HCT116 (cell line): ENCODE results near the gene UBE2R2. TPM values are rescaled to one million over a fixed set of nuclear protein-coding genes. Genes with fewer than 3 reads are reported as not detected.
"Not testable (repeated sequence)": the region's sequence is repeated elsewhere in the genome, so short reads cannot be mapped to it uniquely, and the experiment has no call there.

Experiments used
- ATAC-seq: fragments of 200-7000 bp; cut with Tn5 transposase; 2 replicates; pipeline ENCODE4 v1.9.1; 2020; ENCODE audit warnings: mild to moderate bottlenecking, moderate library complexity
- BruUV-seq: library from RNA; stranded (reverse); fragments of 400-500 nt; replicated peaks from 2 replicates; lab custom pipeline; 2021; lab: Mats Ljungman, UMichigan
- CTCF ChIA-PET: fragments of 300-600 bp; sonication (Branson Sonifier 250); formaldehyde crosslinking; loops from one replicate; lab custom pipeline; 2021; ENCODE audit warnings: antibody characterized with exemption; lab: Charles Lee
- POLR2A ChIA-PET: fragments of 300-600, 350-600 bp; sonication (Branson Sonifier 250); formaldehyde crosslinking; loops from one replicate; lab custom pipeline; 2021; ENCODE audit warnings: antibody characterized with exemption; lab: Charles Lee
- RAD21 ChIA-PET, 2 experiments: fragments of 300-600 bp; sonication (Branson Sonifier 250); formaldehyde crosslinking; loops; one replicate each; lab custom pipeline; 2023; ENCODE audit warnings: low total read pairs in 2 of 2; ENCODE audit not compliant: uncharacterized antibody in 2 of 2, unreplicated experiment in 2 of 2, low non-redundant PET in 1 of 2; lab: Charles Lee
- DNase-seq: peaks from one replicate; pipeline ENCODE4 v3.0.0-alpha.2; 2010; ENCODE audit warnings: low read depth, low spot score
- H2AFZ ChIP-seq: fragments of 200-600 bp; shearing (Covaris generic), sonication (generic); 2 replicates; pipeline ENCODE4 v1.6.1; 2017; ENCODE audit warnings: low read depth, mixed run types, mixed read lengths, antibody characterized with exemption, low read length; ENCODE audit not compliant: poor library complexity, severe bottlenecking
- H3K27ac ChIP-seq: 2 replicates; pipeline ENCODE4 v1.5.1; 2012; ENCODE audit warnings: low read depth, low read length
- H3K27me3 ChIP-seq: fragments of 200-600 bp; sonication (generic); 2 replicates; pipeline ENCODE4 v1.6.1; 2016; ENCODE audit warnings: mixed run types, low read length, mixed read lengths; ENCODE audit not compliant: insufficient read depth
- H3K36me3 ChIP-seq, 2 experiments: fragments of 200-500 bp in 1 of 2; fragments of 200-600 bp in 1 of 2; sonication (Bioruptor generic) in 1 of 2; sonication (generic) in 1 of 2; 2 replicates each; pipeline versions ENCODE4 v1.5.1 to v1.6.1; 2014 to 2016; ENCODE audit warnings: low read length in 2 of 2, inconsistent platforms in 1 of 2, mixed read lengths in 1 of 2, mixed run types in 1 of 2; ENCODE audit not compliant: insufficient read depth in 2 of 2, control insufficient read depth in 1 of 2
- H3K4me1 ChIP-seq, 2 experiments: fragments of 200-600 bp in 1 of 2; sonication (generic) in 1 of 2; 2 replicates each; pipeline versions ENCODE4 v1.5.1 to v1.6.1; 2012 to 2017; ENCODE audit warnings: low read length in 2 of 2, inconsistent platforms in 1 of 2, mild to moderate bottlenecking in 1 of 2, mixed read lengths in 1 of 2, mixed run types in 1 of 2, moderate library complexity in 1 of 2; ENCODE audit not compliant: insufficient read depth in 2 of 2, control insufficient read depth in 1 of 2
- H3K4me2 ChIP-seq: fragments of 200-600 bp; sonication (generic); 2 replicates; pipeline ENCODE4 v1.6.1; 2017; ENCODE audit warnings: mixed run types, low read length, mixed read lengths
- H3K4me3 ChIP-seq, 2 experiments: fragments of 200-600 bp in 1 of 2; sonication (generic) in 1 of 2; replicated peaks in 1 of 2; 2 replicates each; pipeline ENCODE4 v1.5.1; 2011 to 2016; ENCODE audit warnings: low read length in 2 of 2, control low read depth in 1 of 2, low read depth in 1 of 2, mild to moderate bottlenecking in 1 of 2, mixed read lengths in 1 of 2, mixed run types in 1 of 2
- H3K79me2 ChIP-seq: fragments of 200-600 bp; sonication (generic); 2 replicates; pipeline ENCODE4 v1.6.1; 2017; ENCODE audit warnings: mild to moderate bottlenecking, mixed run types, low read length, moderate library complexity, mixed read lengths; ENCODE audit not compliant: insufficient read depth
- H3K9ac ChIP-seq: fragments of 200-600 bp; sonication (generic); 2 replicates; pipeline ENCODE4 v1.6.1; 2016; ENCODE audit warnings: low read length, mixed read lengths
- H3K9me2 ChIP-seq: fragments of 200-600 bp; sonication (generic), shearing (Covaris generic); 2 replicates; pipeline ENCODE4 v1.6.1; 2017; ENCODE audit warnings: mixed run types, mild to moderate bottlenecking, moderate library complexity; ENCODE audit not compliant: insufficient read depth
- H3K9me3 ChIP-seq, 2 experiments: fragments of 200-500 bp in 1 of 2; fragments of 200-600 bp in 1 of 2; sonication (Bioruptor generic) in 1 of 2; sonication (generic) in 1 of 2; 2 replicates each; pipeline ENCODE4 v1.6.1; 2014 to 2017; ENCODE audit warnings: low read length in 2 of 2, mixed read lengths in 2 of 2, inconsistent platforms in 1 of 2, low read depth in 1 of 2, mild to moderate bottlenecking in 1 of 2, mixed run types in 1 of 2, moderate library complexity in 1 of 2; ENCODE audit not compliant: control insufficient read depth in 1 of 2, insufficient read depth in 1 of 2
- H4K20me1 ChIP-seq: fragments of 200-600 bp; sonication (generic), shearing (Covaris generic); 2 replicates; pipeline ENCODE4 v1.6.1; 2017; ENCODE audit warnings: mixed run types, mild to moderate bottlenecking, moderate library complexity; ENCODE audit not compliant: insufficient read depth
- RAD21 ChIP-seq: IDR thresholded peaks from 2 replicates; pipeline ENCODE4 v1.6.1; 2012; ENCODE audit warnings: low read depth, mild to moderate bottlenecking
- SIN3A ChIP-seq: IDR thresholded peaks from 2 replicates; pipeline ENCODE4 v1.6.1; 2012; ENCODE audit warnings: low read depth
- TCF7L2 ChIP-seq: IDR thresholded peaks from 2 replicates; pipeline ENCODE4 v1.7.0; 2011; ENCODE audit warnings: borderline replicate concordance, inconsistent platforms; ENCODE audit not compliant: insufficient read depth, insufficient read length; ENCODE audit errors: extremely low read depth
- ZFX ChIP-seq: fragments of 450-650 bp; IDR thresholded peaks from 2 replicates; pipeline ENCODE4 v1.6.1; 2017
- intact Hi-C: fragments of 100-400 bp; cut with micrococcal nuclease; formaldehyde crosslinking; loops from 2 replicates; pipeline ENCODE4 v1.10.0; 2022
- total RNA-seq: library from RNA; stranded (reverse); gene quantifications from one replicate; pipeline ENCODE4 v1.2.1, GENCODE V29; 2021; ENCODE audit not compliant: unreplicated experiment
- TF ChIP-seq, protein P1 (sequence below), 3 experiments: fragments of 200-600 bp in 1 of 3; sonication (generic) in 1 of 3; IDR thresholded peaks in 2 of 3; conservative IDR thresholded peaks in 1 of 3; 2 replicates each; pipeline ENCODE4 v1.5.1; 2012 to 2017; ENCODE audit warnings: low read depth in 2 of 3, low read length in 2 of 3, antibody characterized with exemption in 1 of 3, borderline replicate concordance in 1 of 3, control low read depth in 1 of 3, mild to moderate bottlenecking in 1 of 3, mixed read lengths in 1 of 3, mixed run types in 1 of 3, moderate library complexity in 1 of 3; ENCODE audit not compliant: insufficient read depth in 1 of 3

The UBE2R2 gene
- total RNA-seq, 1 experiment from 2014 or later, result 47.0 TPM

DNA sequence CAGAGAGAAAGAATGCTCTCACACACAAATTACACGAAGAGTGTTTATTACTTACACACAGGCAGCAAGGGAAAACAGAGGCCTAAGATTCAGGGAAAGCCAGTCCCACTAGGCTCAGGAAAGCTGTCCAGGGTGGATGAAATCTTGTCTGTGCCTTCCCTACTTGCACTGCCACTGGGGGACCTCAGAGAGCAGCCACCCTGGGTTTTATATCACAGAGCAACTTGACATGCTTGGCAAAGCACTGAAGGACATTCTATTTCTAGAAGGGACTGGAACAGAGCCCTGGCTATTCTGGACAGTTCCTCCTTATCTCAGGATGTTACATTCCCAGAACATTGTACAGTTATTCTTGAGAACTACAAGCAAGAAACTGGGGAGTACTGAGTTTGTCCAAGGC, 29.1 kb upstream of the UBE2R2 start:
- Histone ChIP-seq H3K27me3 (no peaks in the 10 kb centered on the region), H3K4me3 (no peak overlapping the region), H3K27ac (no peak overlapping the region), H3K4me1 (peaks cover 5 to 12% of the 10 kb centered on the region in 2 experiments; a peak in 3 of 4 replicates), H4K20me1 (no peaks in the 10 kb centered on the region), H3K9me3 (no peaks in the 10 kb centered on the region), H3K4me2 (no peak overlapping the region), H2AFZ (no peak overlapping the region), H3K9me2 (no peaks in the 10 kb centered on the region), H3K79me2 (no peaks in the 10 kb centered on the region), H3K9ac (no peak overlapping the region), H3K36me3 (no peaks in the 10 kb centered on the region)
- POLR2A ChIA-PET, result no interaction called here
- CTCF ChIA-PET, result interaction anchor here (1.6 kb wide), 2 partner anchors 9 kb away, joined by 9 read pairs; no protein-coding TSS in a partner anchor
- RAD21 ChIA-PET, result interaction anchor here in 1 of 2 experiments (0.6 kb wide), 1 partner anchor 98 kb away, joined by 3 read pairs; no protein-coding TSS in a partner anchor
- ATAC-seq (no peak), DNase-seq (no peak)
- intact Hi-C loops, result no loop called here
- TF ChIP-seq TCF7L2 (no peak), RAD21 (0 out of 2 replicates have a peak, but pooled peaks have one; percentile 10), SIN3A (no peak), ZFX (no peak)
- TF ChIP-seq, protein P1, sequence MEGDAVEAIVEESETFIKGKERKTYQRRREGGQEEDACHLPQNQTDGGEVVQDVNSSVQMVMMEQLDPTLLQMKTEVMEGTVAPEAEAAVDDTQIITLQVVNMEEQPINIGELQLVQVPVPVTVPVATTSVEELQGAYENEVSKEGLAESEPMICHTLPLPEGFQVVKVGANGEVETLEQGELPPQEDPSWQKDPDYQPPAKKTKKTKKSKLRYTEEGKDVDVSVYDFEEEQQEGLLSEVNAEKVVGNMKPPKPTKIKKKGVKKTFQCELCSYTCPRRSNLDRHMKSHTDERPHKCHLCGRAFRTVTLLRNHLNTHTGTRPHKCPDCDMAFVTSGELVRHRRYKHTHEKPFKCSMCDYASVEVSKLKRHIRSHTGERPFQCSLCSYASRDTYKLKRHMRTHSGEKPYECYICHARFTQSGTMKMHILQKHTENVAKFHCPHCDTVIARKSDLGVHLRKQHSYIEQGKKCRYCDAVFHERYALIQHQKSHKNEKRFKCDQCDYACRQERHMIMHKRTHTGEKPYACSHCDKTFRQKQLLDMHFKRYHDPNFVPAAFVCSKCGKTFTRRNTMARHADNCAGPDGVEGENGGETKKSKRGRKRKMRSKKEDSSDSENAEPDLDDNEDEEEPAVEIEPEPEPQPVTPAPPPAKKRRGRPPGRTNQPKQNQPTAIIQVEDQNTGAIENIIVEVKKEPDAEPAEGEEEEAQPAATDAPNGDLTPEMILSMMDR (IDR thresholded peaks at IDR 0.05 in 2 of 3, conservative IDR thresholded peaks at IDR 0.05 in 1 of 3; ENCODE audit: borderline replicate concordance in 1 of 3, insufficient read depth in 1 of 3, low read depth in 2 of 3, low read length in 2 of 3), result peak in 1 of 3 experiments; percentile 12; a peak in 2 of 6 replicates
- no TSS peak for BruUV-seq

- H3K27ac ChIP-seq, H2AFZ ChIP-seq, H3K9ac ChIP-seq, H3K36me3 ChIP-seq, H4K20me1 ChIP-seq, H3K27me3 ChIP-seq, H3K79me2 ChIP-seq, H3K4me2 ChIP-seq, DNase-seq, POLR2A ChIA-PET, H3K9me3 ChIP-seq, H3K4me3 ChIP-seq, RAD21 ChIA-PET, BruUV-seq, intact Hi-C loops, H3K9me2 ChIP-seq, ATAC-seq: not testable (repeated sequence)
- peaks cover 5 to 12% of the 10 kb centered on the region in 2 experiments; a peak in 3 of 4 replicates for H3K4me1 ChIP-seq
- CTCF ChIA-PET, result interaction anchor here (1.6 kb wide), 1 partner anchor 10 kb away, joined by 9 read pairs; no protein-coding TSS in a partner anchor
These were observed 27.5 kb upstream of the UBE2R2 start for GRCh38 chr9:33789429-33789828.
